ENCODE data around the gene TUBB1. TPM values are rescaled to one million over a fixed set of nuclear protein-coding genes. Genes with fewer than 3 reads are reported as not detected.
"Not testable (repeated sequence)": the region's sequence is repeated elsewhere in the genome, so short reads cannot be mapped to it uniquely, and the experiment has no call there.

Gene TUBB1
- polyA plus RNA-seq, 1 experiment = not detected

DNA sequence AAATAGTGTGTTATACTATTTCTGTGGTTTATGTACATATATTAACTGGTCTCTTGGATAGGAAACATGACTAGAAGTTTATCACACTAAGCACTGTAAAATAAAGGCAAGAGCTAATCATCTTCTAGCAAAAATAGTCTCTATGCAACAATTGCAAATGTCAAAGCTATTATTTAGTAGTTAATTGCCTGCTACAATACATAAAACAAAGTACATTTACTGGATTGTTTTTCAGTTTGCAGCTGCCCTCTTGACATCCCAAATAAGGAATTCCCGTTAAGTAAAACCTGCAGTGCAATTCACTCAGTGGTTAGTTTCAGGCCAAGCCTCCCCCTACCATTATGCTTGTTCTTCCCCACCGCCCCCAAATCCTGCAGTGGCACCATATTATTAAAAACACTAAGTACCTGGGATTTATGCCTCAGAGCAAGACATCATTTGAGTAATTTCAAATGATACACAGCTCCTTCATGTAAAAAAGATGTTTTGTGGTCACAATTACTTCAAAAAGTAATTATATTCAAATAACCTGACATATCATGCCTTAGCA is 14.5 kb downstream of the TUBB1 start:
- TF ChIP-seq, protein P1, sequence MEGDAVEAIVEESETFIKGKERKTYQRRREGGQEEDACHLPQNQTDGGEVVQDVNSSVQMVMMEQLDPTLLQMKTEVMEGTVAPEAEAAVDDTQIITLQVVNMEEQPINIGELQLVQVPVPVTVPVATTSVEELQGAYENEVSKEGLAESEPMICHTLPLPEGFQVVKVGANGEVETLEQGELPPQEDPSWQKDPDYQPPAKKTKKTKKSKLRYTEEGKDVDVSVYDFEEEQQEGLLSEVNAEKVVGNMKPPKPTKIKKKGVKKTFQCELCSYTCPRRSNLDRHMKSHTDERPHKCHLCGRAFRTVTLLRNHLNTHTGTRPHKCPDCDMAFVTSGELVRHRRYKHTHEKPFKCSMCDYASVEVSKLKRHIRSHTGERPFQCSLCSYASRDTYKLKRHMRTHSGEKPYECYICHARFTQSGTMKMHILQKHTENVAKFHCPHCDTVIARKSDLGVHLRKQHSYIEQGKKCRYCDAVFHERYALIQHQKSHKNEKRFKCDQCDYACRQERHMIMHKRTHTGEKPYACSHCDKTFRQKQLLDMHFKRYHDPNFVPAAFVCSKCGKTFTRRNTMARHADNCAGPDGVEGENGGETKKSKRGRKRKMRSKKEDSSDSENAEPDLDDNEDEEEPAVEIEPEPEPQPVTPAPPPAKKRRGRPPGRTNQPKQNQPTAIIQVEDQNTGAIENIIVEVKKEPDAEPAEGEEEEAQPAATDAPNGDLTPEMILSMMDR (IDR thresholded peaks at IDR 0.05; ENCODE audit: low read depth, low read length) = no peak
- Histone ChIP-seq H3K27ac (ENCODE audit: low read depth, low read length) (no peak overlapping the region), H3K4me3 (ENCODE audit: low read depth, low read length) (no peak overlapping the region), H3K9me3 (ENCODE audit: control insufficient read depth, insufficient read depth, low read length) (no peaks in the 10 kb centered on the region), H3K27me3 (ENCODE audit: control insufficient read depth, insufficient read depth, low read length) (no peaks in the 10 kb centered on the region)
- DNase-seq (ENCODE audit: low read depth, low spot score) = no peak
- ChIA-PET POLR2A (interaction anchor here (1.0 to 1.6 kb wide), 3 partner anchors 12 to 133 kb away, joined by 3 to 9 read pairs (median 4); no protein-coding TSS in a partner anchor), CTCF (no interaction called here)

DNA sequence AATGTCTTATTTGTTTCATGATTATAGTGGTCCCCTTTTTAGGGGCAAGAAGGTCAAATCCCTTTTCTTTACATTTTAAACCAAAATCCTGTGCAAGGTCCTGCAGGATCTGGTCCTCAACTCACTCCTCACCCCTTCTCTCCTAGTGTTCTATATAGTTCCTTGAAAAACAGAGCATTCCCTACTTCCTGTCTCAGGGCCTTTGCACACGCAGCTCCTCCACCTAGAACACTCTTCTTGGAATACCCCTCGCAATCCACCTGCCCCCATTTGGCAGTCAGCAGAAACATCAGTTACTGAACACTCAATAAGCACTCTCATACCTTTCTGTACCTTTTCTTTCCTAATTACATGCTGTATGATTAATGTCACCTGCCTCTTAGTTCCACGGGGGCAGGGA is 16.2 kb downstream of the TUBB1 start:
- no peak overlapping the region for H3K4me3 ChIP-seq (ENCODE audit: low read depth, low read length)
- ChIA-PET CTCF (no interaction called here), POLR2A (no interaction called here)
- H3K27me3 ChIP-seq (ENCODE audit: control insufficient read depth, insufficient read depth, low read length) = no peaks in the 10 kb centered on the region
- no peak overlapping the region for H3K27ac ChIP-seq (ENCODE audit: low read depth, low read length)
- no peak for DNase-seq (ENCODE audit: low read depth, low spot score)
- TF ChIP-seq, protein P1 (IDR thresholded peaks at IDR 0.05; ENCODE audit: low read depth, low read length) = no peak
- H3K9me3 ChIP-seq (ENCODE audit: control insufficient read depth, insufficient read depth, low read length) = no peaks in the 10 kb centered on the region

DNA sequence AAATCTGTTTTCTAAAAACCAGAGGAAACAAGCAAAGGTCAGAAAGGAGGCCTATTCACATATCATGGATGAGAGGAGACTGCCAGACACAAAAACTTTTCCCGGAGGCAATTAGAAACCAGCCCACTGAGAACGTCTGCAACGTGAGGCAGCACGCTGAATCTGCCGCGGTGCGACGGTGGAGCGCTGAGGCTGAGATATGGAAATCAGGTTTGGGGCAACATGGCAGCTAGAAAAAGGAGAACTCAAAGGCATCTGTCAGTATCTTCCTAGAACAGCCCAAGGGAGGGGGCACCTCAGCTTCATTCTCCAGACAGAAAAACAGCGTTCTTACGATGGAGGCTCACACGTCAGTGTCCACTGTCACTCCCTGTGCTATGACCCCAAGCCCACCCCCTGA is 18.2 kb downstream of the TUBB1 start:
- Histone ChIP-seq H3K4me3 (ENCODE audit: low read depth, low read length) (no peak overlapping the region), H3K9me3 (ENCODE audit: control insufficient read depth, insufficient read depth, low read length) (peaks cover under 1% of the 10 kb centered on the region; the same call in 1 of the 2 replicates), H3K27ac (ENCODE audit: low read depth, low read length) (no peak overlapping the region), H3K27me3 (ENCODE audit: control insufficient read depth, insufficient read depth, low read length) (no peaks in the 10 kb centered on the region)
- TF ChIP-seq, protein P1 (IDR thresholded peaks at IDR 0.05; ENCODE audit: low read depth, low read length) = no peak
- no peak for DNase-seq (ENCODE audit: low read depth, low spot score)
- POLR2A ChIA-PET = no interaction called here
- CTCF ChIA-PET = no interaction called here

DNA sequence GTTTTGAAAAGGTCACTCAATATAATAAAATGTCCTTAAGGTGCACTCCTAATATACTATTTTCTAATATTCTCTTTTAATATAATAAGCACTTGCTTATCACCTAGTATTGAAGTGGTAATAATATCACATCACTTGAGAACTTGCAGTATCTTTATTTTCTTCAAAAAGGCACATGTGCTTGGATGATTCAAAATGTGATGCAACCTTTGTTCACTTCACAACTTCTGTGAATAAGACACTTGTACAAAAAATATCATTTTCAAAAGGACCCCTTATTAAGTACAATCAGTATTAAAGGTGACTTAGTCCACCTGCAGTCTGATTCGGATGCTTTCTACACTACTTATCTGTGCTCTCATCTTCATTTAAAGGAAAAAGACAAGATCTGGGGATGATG is 20.0 kb downstream of the TUBB1 start:
- ChIA-PET CTCF (no interaction called here), POLR2A (no interaction called here)
- no peak overlapping the region for H3K4me3 ChIP-seq (ENCODE audit: low read depth, low read length)
- H3K9me3 ChIP-seq (ENCODE audit: control insufficient read depth, insufficient read depth, low read length) = peaks cover 2% of the 10 kb centered on the region; the same call in 1 of the 2 replicates
- DNase-seq (ENCODE audit: low read depth, low spot score) = no peak
- no peak overlapping the region for H3K27ac ChIP-seq (ENCODE audit: low read depth, low read length)
- no peaks in the 10 kb centered on the region for H3K27me3 ChIP-seq (ENCODE audit: control insufficient read depth, insufficient read depth, low read length)
- TF ChIP-seq, protein P1 (IDR thresholded peaks at IDR 0.05; ENCODE audit: low read depth, low read length) = no peak

DNA sequence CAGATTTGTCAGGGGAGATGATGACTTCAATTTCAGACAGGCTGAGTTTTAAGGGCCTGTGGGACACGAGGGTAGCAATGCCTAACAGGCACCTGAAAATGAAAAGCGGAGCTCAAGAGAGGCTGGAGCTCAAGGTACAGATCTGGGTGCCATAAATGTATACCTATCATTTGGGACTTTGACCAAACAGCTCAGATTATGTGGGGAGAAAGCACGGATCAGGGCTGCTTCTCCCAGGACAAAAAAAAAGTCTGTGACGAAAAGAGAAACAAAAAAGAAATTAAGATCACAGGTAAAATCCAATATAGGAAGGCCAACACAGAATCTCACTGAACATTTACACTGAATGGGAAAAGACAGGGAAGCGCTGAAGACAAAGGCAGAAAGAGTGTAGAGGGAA is 21.4 kb downstream of the TUBB1 start:
- TF ChIP-seq, protein P1 (IDR thresholded peaks at IDR 0.05; ENCODE audit: low read depth, low read length) = no peak
- Histone ChIP-seq H3K27ac (ENCODE audit: low read depth, low read length) (no peak overlapping the region), H3K9me3 (ENCODE audit: control insufficient read depth, insufficient read depth, low read length) (peaks cover 2% of the 10 kb centered on the region; the same call in 1 of the 2 replicates), H3K27me3 (ENCODE audit: control insufficient read depth, insufficient read depth, low read length) (no peaks in the 10 kb centered on the region), H3K4me3 (ENCODE audit: low read depth, low read length) (no peak overlapping the region)
- ChIA-PET CTCF (interaction anchor here (1.5 kb wide), 1 partner anchor 8 kb away, joined by 3 read pairs; the partner anchor contains the start of gene ATP5F1E), POLR2A (no interaction called here)
- DNase-seq (ENCODE audit: low read depth, low spot score) = no peak

DNA sequence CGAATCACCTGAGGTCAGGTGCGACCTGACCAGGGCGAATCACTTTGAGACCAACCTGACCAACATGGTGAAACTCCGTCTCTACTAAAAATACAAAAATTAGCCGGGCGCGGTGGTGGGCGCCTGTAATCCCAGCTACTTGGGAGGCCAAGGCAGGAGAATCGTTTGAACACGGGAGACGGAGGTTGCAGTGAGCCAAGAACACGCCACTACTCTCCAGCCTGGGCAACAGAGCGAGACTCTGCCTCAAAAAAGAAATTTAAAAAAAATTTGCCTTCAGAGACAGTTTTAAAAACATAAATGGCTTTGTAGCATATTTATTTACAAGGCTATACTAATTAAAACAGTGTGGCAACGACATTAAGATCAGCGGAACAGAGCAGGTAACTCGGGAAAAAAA is 22.3 kb downstream of the TUBB1 start:
- peak overlapping the region; percentile 84 for H3K4me3 ChIP-seq (ENCODE audit: low read depth, low read length)
- H3K27ac ChIP-seq (ENCODE audit: low read depth, low read length); H3K9me3 ChIP-seq (ENCODE audit: control insufficient read depth, insufficient read depth, low read length); H3K27me3 ChIP-seq (ENCODE audit: control insufficient read depth, insufficient read depth, low read length); DNase-seq (ENCODE audit: low read depth, low spot score): not testable (repeated sequence)
- ChIA-PET POLR2A (interaction anchor here (4.4 kb wide), 1 partner anchor 9 kb away, joined by 24 read pairs; the partner anchor contains the start of gene ATP5F1E), CTCF (interaction anchor here (1.5 kb wide), 1 partner anchor 9 kb away, joined by 3 read pairs; the partner anchor contains the start of gene ATP5F1E)
